22Rv1 (cell line): ENCODE data around the gene DPP8.

Experiments used
- H3K27ac ChIP-seq: fragments of 450-650 bp; 2 replicates; pipeline ENCODE4 v1.5.1; 2017
- ZFX ChIP-seq: fragments of 450-650 bp; IDR thresholded peaks from 2 replicates; pipeline ENCODE4 v1.6.1; 2017; ENCODE audit warnings: antibody characterized with exemption, borderline replicate concordance
- TF ChIP-seq, protein P1 (sequence below): fragments of 450-650 bp; IDR thresholded peaks from 2 replicates; pipeline ENCODE4 v1.5.1; 2017; ENCODE audit warnings: mild to moderate bottlenecking

The DPP8 gene

DNA sequence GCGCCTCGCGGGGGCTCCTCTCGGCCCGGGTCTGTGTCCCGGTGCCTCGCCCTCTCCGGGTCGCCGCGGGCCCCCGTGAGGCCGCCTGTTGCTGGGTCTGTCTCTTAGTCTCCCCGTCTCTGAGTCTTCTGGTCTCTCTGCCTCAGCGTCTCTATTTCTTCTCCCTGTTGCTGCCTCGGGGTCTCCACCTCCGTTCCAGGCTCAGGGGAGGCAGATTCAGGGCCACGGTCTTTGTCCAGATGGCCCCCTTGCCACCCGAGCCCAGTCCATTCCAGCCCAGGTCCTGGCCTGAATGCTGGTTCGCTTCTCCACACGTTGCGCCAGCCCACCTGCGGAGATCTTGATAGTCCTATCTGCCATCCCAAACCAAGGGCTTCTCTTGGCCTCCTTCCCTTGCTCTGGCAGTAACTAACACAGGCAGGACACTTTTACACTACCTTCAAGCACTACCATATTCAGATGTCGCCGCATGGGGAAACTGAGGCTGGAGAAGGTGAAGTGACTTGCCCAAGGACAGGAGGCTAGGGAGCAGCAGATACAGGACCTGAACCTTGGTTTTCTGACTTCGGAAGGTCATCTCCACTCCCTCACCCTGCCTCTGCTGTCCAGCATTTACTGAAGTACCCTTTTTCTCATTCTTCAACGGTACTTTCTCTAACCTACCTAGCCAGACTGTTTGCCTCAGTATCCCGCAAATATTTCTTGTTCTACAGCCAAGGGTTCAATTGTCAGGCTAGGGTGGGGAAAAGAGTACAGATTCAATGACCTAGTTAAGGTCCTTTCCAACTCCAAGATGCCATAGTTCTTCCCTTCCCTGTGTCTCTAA, 94.1 kb downstream of the DPP8 start:
- TF ChIP-seq ZFX, result no peak
- TF ChIP-seq, protein P1, sequence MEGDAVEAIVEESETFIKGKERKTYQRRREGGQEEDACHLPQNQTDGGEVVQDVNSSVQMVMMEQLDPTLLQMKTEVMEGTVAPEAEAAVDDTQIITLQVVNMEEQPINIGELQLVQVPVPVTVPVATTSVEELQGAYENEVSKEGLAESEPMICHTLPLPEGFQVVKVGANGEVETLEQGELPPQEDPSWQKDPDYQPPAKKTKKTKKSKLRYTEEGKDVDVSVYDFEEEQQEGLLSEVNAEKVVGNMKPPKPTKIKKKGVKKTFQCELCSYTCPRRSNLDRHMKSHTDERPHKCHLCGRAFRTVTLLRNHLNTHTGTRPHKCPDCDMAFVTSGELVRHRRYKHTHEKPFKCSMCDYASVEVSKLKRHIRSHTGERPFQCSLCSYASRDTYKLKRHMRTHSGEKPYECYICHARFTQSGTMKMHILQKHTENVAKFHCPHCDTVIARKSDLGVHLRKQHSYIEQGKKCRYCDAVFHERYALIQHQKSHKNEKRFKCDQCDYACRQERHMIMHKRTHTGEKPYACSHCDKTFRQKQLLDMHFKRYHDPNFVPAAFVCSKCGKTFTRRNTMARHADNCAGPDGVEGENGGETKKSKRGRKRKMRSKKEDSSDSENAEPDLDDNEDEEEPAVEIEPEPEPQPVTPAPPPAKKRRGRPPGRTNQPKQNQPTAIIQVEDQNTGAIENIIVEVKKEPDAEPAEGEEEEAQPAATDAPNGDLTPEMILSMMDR, result no peak
- no peak overlapping the region for H3K27ac ChIP-seq

DNA sequence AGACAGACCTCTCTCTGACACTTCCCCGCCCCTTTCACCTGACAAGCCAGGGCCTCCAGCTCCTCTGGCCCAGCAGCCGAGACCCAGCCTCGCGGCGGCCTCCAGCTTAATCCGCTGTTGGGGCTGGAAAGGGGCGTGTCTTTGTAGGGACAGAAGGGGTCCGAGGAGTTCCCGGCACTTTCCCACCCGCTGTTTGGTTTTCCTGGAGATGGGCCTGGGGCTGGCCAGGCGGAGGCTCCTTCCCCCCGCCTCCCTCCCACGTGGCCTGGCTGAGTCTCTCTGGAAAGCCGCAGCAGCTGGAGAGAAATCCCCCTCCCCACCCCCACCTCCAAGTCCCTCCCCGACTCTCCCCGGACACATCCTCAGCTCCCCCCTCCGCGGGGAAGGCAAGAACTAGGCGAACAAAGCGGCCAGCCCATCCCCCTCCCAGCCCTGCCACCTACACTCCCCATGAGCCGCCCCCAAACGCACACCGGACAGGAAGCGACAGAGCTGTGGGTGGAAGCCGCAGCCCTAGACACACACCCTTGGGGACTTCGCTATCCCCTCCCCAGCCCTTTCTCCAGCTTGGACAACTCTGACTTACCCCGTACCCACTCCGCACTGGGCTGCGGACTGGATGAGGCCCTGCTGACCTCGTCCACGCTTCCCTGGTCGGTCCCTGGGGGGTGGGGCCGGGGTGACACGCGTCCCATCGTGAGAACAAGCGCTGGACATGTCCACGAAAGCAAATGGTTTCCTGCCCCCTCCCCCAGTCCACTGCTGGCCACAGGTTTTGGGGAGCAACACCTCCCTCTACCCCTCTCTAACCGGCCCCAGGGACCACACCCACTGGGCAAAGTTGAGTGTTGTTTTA, 95.9 kb downstream of the DPP8 start:
- no peak for TF ChIP-seq ZFX
- TF ChIP-seq, protein P1, result no peak
- no peak overlapping the region for H3K27ac ChIP-seq

DNA sequence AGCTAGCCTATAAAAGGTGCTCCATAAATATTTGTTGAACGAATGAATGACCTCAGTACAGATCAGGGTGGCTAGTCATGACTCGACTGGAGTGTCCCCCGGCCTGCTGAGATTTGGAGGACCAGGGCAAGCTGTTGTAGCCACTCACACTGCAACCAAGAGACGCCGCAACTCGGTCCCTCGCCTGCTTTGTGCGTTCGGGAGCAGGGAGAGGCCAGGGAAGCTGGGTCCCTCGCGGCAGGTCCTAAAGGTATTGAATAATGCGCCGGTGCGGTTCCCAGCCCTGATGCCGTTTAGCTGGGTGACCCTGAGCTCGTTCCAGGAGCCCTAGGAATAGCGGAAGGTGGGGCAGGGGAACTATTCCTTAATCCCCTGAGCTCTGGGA, 96.5 kb downstream of the DPP8 start:
- TF ChIP-seq, protein P1, result no peak
- no peak overlapping the region for H3K27ac ChIP-seq

DNA sequence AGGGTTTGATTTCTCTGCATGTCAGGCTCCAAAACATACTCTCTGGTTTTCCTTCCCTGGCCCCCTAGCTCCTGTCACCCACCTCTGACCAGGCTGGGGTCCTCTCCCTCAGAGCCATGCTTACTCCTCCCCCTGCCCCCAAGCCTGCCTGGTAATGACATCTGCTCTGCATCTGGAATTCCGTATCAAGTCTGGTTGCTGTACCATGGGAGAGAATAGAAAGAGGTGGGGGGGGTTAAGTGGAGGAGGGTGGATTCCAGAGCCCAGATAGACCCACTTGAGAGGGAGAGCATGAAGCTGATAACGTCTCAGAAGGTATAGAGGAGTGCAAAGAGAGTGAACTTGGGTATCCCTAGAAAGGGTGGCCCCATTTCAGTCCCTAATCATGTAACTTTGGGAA, 98.9 kb downstream of the DPP8 start:
- H3K27ac ChIP-seq, result no peak overlapping the region
- TF ChIP-seq, protein P1, result no peak
- TF ChIP-seq ZFX, result no peak

DNA sequence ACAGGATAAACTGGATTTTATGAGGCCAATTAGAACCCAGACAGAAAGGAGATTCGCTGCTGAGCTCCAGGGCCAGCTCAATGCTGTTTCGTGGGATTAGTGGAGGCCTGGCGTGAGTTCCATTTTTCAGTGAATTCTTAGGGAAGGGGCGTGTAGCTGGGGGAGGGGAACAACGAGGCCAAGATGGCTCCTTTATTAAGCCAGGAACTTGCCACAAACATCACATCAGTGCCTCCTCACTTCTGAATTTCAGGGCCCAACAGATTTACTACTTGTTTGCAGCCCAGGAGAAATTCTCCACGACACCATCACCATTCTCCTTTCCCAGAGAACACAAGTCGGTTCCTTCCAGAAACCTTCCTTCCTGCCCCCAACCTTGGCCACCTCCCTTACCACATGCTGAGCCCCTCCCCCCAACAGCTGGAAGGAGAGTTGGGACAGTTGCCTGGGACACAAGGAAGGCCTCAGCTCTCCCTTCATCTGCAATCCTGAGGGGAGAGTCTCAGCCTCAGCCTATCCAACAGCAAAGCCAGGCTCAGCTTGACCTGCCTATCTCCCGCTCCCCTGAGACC, 100.6 kb downstream of the DPP8 start:
- H3K27ac ChIP-seq, result no peak overlapping the region
- TF ChIP-seq, protein P1, result no peak
- no peak for TF ChIP-seq ZFX

DNA sequence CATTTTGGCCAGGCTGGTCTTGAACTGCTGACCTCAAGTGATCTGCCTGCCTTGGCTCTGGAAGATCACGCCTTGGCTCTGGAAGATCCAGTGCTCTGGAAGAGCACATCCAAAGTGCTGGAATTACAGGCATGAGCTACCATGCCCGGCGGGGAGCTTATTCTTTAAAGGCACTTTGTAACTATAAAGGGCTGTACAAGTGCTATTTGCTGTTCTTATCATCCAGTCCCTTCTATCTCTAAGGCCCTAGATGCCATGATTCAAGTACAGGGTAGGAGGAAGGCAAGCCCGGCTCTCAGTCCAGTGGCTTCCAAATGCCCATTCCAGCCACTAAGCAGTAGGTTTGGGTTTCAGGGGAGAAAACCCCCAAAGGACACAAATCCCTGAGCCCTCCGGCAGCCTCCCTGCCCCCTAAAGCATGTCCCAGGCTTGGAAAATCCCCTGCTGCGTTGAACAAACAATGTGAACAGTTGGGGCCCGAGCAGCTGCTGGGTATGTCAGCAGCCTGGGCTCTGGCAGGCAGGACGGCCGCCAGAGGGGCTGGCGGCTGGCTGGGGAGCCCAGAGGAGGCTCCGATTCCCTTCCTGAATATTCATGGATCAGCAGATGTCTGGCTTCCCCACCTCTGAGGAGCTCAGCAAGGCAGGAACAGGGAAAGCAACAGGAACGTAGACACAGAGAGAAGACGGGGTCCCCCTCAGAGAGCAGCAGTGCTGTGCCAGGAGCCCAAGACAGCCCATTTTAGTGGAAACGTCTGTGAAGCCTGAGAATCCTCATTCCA, 102.5 kb downstream of the DPP8 start:
- TF ChIP-seq, protein P1, result no peak
- TF ChIP-seq ZFX, result no peak
- no peak overlapping the region for H3K27ac ChIP-seq
